GM12878 (cell line): ENCODE results near the gene DOCK1. TPM values are rescaled to one million over a fixed set of nuclear protein-coding genes. Genes with fewer than 3 reads are reported as not detected.

Source experiments
- ATAC-seq: fragments of 200-7000 bp; cut with Tn5 transposase; 3 replicates; pipeline ENCODE4 v1.9.1; 2020; ENCODE audit warnings: mild to moderate bottlenecking, moderate library complexity
- BruUV-seq: library from RNA; stranded (reverse); fragments of 400-500 nt; replicated peaks from 2 replicates; lab custom pipeline; 2021; lab: Mats Ljungman, UMichigan
- CTCF ChIA-PET: fragments of 300-600 bp; sonication (Branson Sonifier 250); formaldehyde crosslinking; extraction: SDS; loops from one replicate; lab custom pipeline; 2021; ENCODE audit warnings: inconsistent platforms; lab: Yijun Ruan, JAX
- POLR2A ChIA-PET: fragments of 350-600 bp; formaldehyde crosslinking; extraction: SDS; loops from one replicate; lab custom pipeline; 2021; ENCODE audit warnings: inconsistent platforms; lab: Charles Lee
- RAD21 ChIA-PET: fragments of 300-600 bp; sonication (Branson Sonifier 250); formaldehyde crosslinking; loops from one replicate; lab custom pipeline; 2023; ENCODE audit warnings: antibody characterized with exemption; ENCODE audit not compliant: unreplicated experiment; lab: Charles Lee
- SMC1A ChIA-PET: fragments of 300-600 bp; sonication (Branson Sonifier 250); formaldehyde crosslinking; loops from one replicate; lab custom pipeline; 2023; ENCODE audit not compliant: unreplicated experiment, uncharacterized antibody; lab: Charles Lee
- DNase-seq: peaks from one replicate; pipeline ENCODE4 v3.0.0-alpha.2; 2011; ENCODE audit warnings: low read depth, low spot score
- FAIRE-seq: peaks from 3 replicates; lab custom pipeline; 2011; peaks lifted over from hg19 to GRCh38; lab: Jason Lieb, UNC
- H2AFZ ChIP-seq: 2 replicates; pipeline ENCODE4 v1.6.0; 2011; ENCODE audit warnings: low read depth, low read length, control low read depth; ENCODE audit not compliant: control insufficient read depth
- H3K27ac ChIP-seq: 2 replicates; pipeline ENCODE4 v1.5.1; 2011; ENCODE audit warnings: control low read depth; ENCODE audit not compliant: control insufficient read depth, insufficient read depth
- H3K27me3 ChIP-seq, 2 experiments: replicated peaks in 1 of 2; 2 replicates each; pipeline versions ENCODE4 v1.6.0 to v1.6.1; 2011; ENCODE audit warnings: low read length in 1 of 2; ENCODE audit not compliant: control insufficient read depth in 2 of 2, insufficient read depth in 2 of 2
- H3K36me3 ChIP-seq, 2 experiments: 2 replicates each; pipeline ENCODE4 v1.5.1; 2011; ENCODE audit warnings: low read length in 1 of 2; ENCODE audit not compliant: control insufficient read depth in 2 of 2, insufficient read depth in 2 of 2
- H3K4me1 ChIP-seq: 2 replicates; pipeline ENCODE4 v1.6.1; 2011; ENCODE audit warnings: mild to moderate bottlenecking, low read length, moderate library complexity, mixed read lengths; ENCODE audit not compliant: control insufficient read depth, insufficient read depth
- H3K4me2 ChIP-seq: 2 replicates; pipeline ENCODE4 v1.6.0; 2011; ENCODE audit warnings: control low read depth; ENCODE audit not compliant: control insufficient read depth, insufficient read depth
- H3K4me3 ChIP-seq: fragments of 200-600 bp; sonication (generic); 2 replicates; pipeline ENCODE4 v1.5.1; 2016
- H3K79me2 ChIP-seq: 2 replicates; pipeline ENCODE4 v1.6.0; 2011; ENCODE audit warnings: low read length; ENCODE audit not compliant: control insufficient read depth, insufficient read depth
- H3K9ac ChIP-seq: 2 replicates; pipeline ENCODE4 v1.8.0; 2011; ENCODE audit warnings: low read length, control low read depth, mixed read lengths; ENCODE audit not compliant: control insufficient read depth, insufficient read depth
- H3K9me3 ChIP-seq: replicated peaks from 3 replicates; pipeline ENCODE4 v1.5.1; 2011; ENCODE audit warnings: mild to moderate bottlenecking, low read length; ENCODE audit not compliant: control insufficient read depth, insufficient read depth
- H4K20me1 ChIP-seq: 2 replicates; pipeline ENCODE4 v1.6.0; 2011; ENCODE audit not compliant: control insufficient read depth, insufficient read depth
- BMI1 ChIP-seq: fragments of 450-650 bp; IDR thresholded peaks from 2 replicates; pipeline ENCODE4 v1.6.1; 2016; ENCODE audit warnings: mild to moderate bottlenecking, moderate library complexity, borderline replicate concordance
- EP300 ChIP-seq, 2 experiments: fragments of 150-350 bp in 1 of 2; IDR thresholded peaks; 2 replicates each; pipeline ENCODE4 v1.6.1; 2011 to 2012; ENCODE audit warnings: low read depth in 2 of 2, low read length in 2 of 2, borderline replicate concordance in 1 of 2, improper control_type of control experiment in 1 of 2, inconsistent platforms in 1 of 2; ENCODE audit not compliant: control insufficient read depth in 1 of 2
- ESRRA ChIP-seq: IDR thresholded peaks from 2 replicates; pipeline ENCODE4 v1.6.1; 2012; ENCODE audit warnings: mild to moderate bottlenecking, low read length, improper control_type of control experiment
- FOS ChIP-seq: IDR thresholded peaks from 3 replicates; pipeline ENCODE4 v1.6.1; 2011; ENCODE audit warnings: borderline replicate concordance; ENCODE audit not compliant: insufficient read length; ENCODE audit errors: extremely low read depth
- HDAC2 ChIP-seq: fragments of 200-600 bp; sonication (generic); IDR thresholded peaks from 2 replicates; pipeline ENCODE4 v1.6.1; 2017
- HDAC6 ChIP-seq: fragments of 200-600 bp; sonication (generic); IDR thresholded peaks from one replicate; pipeline ENCODE4 v1.8.0; 2017; ENCODE audit warnings: antibody characterized with exemption; ENCODE audit not compliant: unreplicated experiment
- NR2C2 ChIP-seq: IDR thresholded peaks from 2 replicates; pipeline ENCODE4 v1.6.1; 2011; ENCODE audit warnings: borderline replicate concordance, low read depth; ENCODE audit not compliant: control insufficient read depth, insufficient read length
- PAX8 ChIP-seq: fragments of 450-650 bp; IDR thresholded peaks from 2 replicates; pipeline ENCODE4 v1.6.1; 2017; ENCODE audit warnings: mild to moderate bottlenecking, moderate library complexity
- SIX5 ChIP-seq: IDR thresholded peaks from 2 replicates; pipeline ENCODE4 v1.6.1; 2011; ENCODE audit warnings: mild to moderate bottlenecking, low read depth, low read length, moderate library complexity; ENCODE audit not compliant: severe bottlenecking
- TAF1 ChIP-seq: IDR thresholded peaks from 2 replicates; pipeline ENCODE4 v1.6.1; 2011; ENCODE audit warnings: mild to moderate bottlenecking, low read depth, low read length, borderline replicate concordance
- WGBS: methylation state at CpG from one replicate; pipeline ENCODE4 v1.1.6; 2016; ENCODE audit warnings: low lambda C conversion rate; ENCODE audit not compliant: insufficient replicate concordance, insufficient coverage; ENCODE audit errors: missing lambda C conversion rate; 5-methylcytosine and 5-hydroxymethylcytosine counted together
- in situ Hi-C: fragments of 300-500 bp; cut with MboI; formaldehyde crosslinking; loops from 9 replicates; pipeline ENCODE4 v1.14.3; 2018; ENCODE audit warnings: mixed read lengths
- intact Hi-C: fragments of 100-400 bp; cut with micrococcal nuclease; formaldehyde crosslinking; loops from one replicate; pipeline ENCODE4 v1.14.2; 2022; ENCODE audit not compliant: unreplicated experiment
- polyA plus RNA-seq, 11 experiments: library from polyadenylated mRNA; depleted of rRNA in 4 of 11; unstranded in 6 of 11; stranded (reverse) in 5 of 11; fragments of >200 nt; fragmentation: Nextera tagmentation in 4 of 11; fragmentation: Illumina TruSeq in 1 of 11; extraction: Ambion mirVana in 4 of 11; extraction: Trizol in 1 of 11; gene quantifications; 1 replicate in 1 of 11; 2 replicates in 10 of 11; pipeline versions ENCODE4 v1.2.1 to v1.2.3, GENCODE V29; 2011 to 2016; ENCODE audit warnings: inconsistent platforms in 2 of 11, missing spikeins in 2 of 11, low read depth in 1 of 11
- total RNA-seq, 4 experiments: library from RNA; depleted of rRNA in 3 of 4; stranded (reverse); fragments of >200 nt in 3 of 4; fragmentation: Illumina TruSeq in 1 of 4; extraction: Trizol in 1 of 4; gene quantifications; 2 replicates each; pipeline versions ENCODE4 v1.2.1 to v1.2.3, GENCODE V29; 2013 to 2021

DOCK1 gene
- total and polyA plus RNA-seq, 10 of the 15 experiments (the other 5 are each of a cell fraction or from before 2014, with no cell fraction given) = 0.05 to 0.18 TPM; not detected in 8

GRCh38 chr10:127071126-127071525 is 165.9 kb downstream of the DOCK1 start:
- CTCF ChIA-PET = no interaction called here
- no peak for FAIRE-seq
- H4K20me1 ChIP-seq = no peaks in the 10 kb centered on the region
- H3K4me3 ChIP-seq = no peak overlapping the region
- SMC1A ChIA-PET = no interaction called here
- no peak overlapping the region for H3K27ac ChIP-seq
- no peaks in the 10 kb centered on the region; the same call in 2 of the 3 replicates for H3K9me3 ChIP-seq
- H3K27me3 ChIP-seq = no peaks in the 10 kb centered on the region
- TF ChIP-seq NR2C2 = no peak
- TF ChIP-seq BMI1 = no peak
- no peak for TF ChIP-seq HDAC2
- no peak for TF ChIP-seq HDAC6
- TF ChIP-seq TAF1 = no peak
- TF ChIP-seq FOS = no peak
- no peak for TF ChIP-seq EP300 (IDR thresholded peaks at IDR 0.05; ENCODE audit: borderline replicate concordance in 1 of 2, control insufficient read depth in 1 of 2, low read depth in 2 of 2, low read length in 2 of 2)
- TF ChIP-seq PAX8 = no peak
- no peak for TF ChIP-seq SIX5
- POLR2A ChIA-PET = no interaction called here
- 0% methylated on average over 2 of the region's 2 CpGs for WGBS
- no peak overlapping the region for H3K9ac ChIP-seq
- BruUV-seq = no TSS peak
- no peak overlapping the region for H3K4me2 ChIP-seq
- no peaks in the 10 kb centered on the region for H3K36me3 ChIP-seq
- intact Hi-C loops (no loop called here), in situ Hi-C loops (no loop called here)
- RAD21 ChIA-PET = no interaction called here
- no peak for ATAC-seq
- H3K4me1 ChIP-seq = no peaks in the 10 kb centered on the region
- DNase-seq = no peak
- H2AFZ ChIP-seq = no peak overlapping the region
- H3K79me2 ChIP-seq = no peaks in the 10 kb centered on the region

GRCh38 chr10:127073666-127074065 is 168.4 kb downstream of the DOCK1 start:
- H4K20me1 ChIP-seq = no peaks in the 10 kb centered on the region
- ChIA-PET CTCF (no interaction called here), POLR2A (no interaction called here), RAD21 (no interaction called here), SMC1A (no interaction called here)
- BruUV-seq = no TSS peak
- no peaks in the 10 kb centered on the region for H3K36me3 ChIP-seq
- no peak overlapping the region for H3K9ac ChIP-seq
- no peak for DNase-seq
- ATAC-seq = no peak
- no peak overlapping the region for H3K27ac ChIP-seq
- H3K27me3 ChIP-seq = no peaks in the 10 kb centered on the region
- H3K79me2 ChIP-seq = no peaks in the 10 kb centered on the region
- WGBS = 12% methylated on average over 3 of the region's 3 CpGs
- in situ Hi-C loops = no loop called here
- intact Hi-C loops = no loop called here
- no peak overlapping the region for H3K4me3 ChIP-seq
- no peaks in the 10 kb centered on the region for H3K9me3 ChIP-seq
- no peak overlapping the region for H3K4me2 ChIP-seq
- no peak overlapping the region for H2AFZ ChIP-seq
- FAIRE-seq = no peak
- TF ChIP-seq ESRRA = no peak
- no peaks in the 10 kb centered on the region for H3K4me1 ChIP-seq
